Heart left ventricle (tissue), 16 donors: ENCODE measurements around the gene TTC23L. TPM values are rescaled to one million over a fixed set of nuclear protein-coding genes. Genes with fewer than 3 reads are reported as not detected.

Experiments used
- ATAC-seq, 4 donors: fragments of 200-7000 bp; cut with Tn5 transposase; one replicate each; pipeline ENCODE4 v1.9.1; 2020 to 2022; ENCODE audit warnings: moderate library complexity in 4 of 4, mild to moderate bottlenecking in 3 of 4, moderate number of reproducible peaks in 1 of 4
- DNase-seq, 5 donors: peaks; one replicate each; pipeline ENCODE4 v3.0.0-alpha.2; 2020
- H3K27ac ChIP-seq, 12 donors: fragments of 200-600 bp; sonication (generic) in 4 of 12; one replicate each; pipeline versions ENCODE4 v1.5.0 to v1.8.0; 2016 to 2022; ENCODE audit warnings: mild to moderate bottlenecking in 2 of 12
- H3K27me3 ChIP-seq, 9 donors: fragments of 200-600 bp; sonication (generic) in 2 of 9; one replicate each; pipeline versions ENCODE4 v1.5.1 to v1.8.0; 2016 to 2022; ENCODE audit warnings: mild to moderate bottlenecking in 3 of 9
- H3K36me3 ChIP-seq, 9 donors: fragments of 200-600 bp; sonication (generic) in 2 of 9; one replicate each; pipeline versions ENCODE4 v1.5.0 to v1.8.0; 2018 to 2022; ENCODE audit warnings: mild to moderate bottlenecking in 2 of 9
- H3K4me1 ChIP-seq, 12 donors: fragments of 200-600 bp; sonication (generic) in 4 of 12; one replicate each; pipeline versions ENCODE4 v1.5.0 to v1.8.0; 2016 to 2022; ENCODE audit warnings: mild to moderate bottlenecking in 3 of 12
- H3K4me3 ChIP-seq, 12 donors: fragments of 200-600 bp; sonication (generic) in 4 of 12; one replicate each; pipeline versions ENCODE4 v1.5.0 to v1.8.0; 2017 to 2022; ENCODE audit warnings: mild to moderate bottlenecking in 9 of 12, moderate library complexity in 4 of 12
- H3K9me3 ChIP-seq, 12 donors: fragments of 200-600 bp; sonication (generic) in 4 of 12; one replicate each; pipeline versions ENCODE4 v1.5.0 to v1.8.0; 2016 to 2022; ENCODE audit warnings: mild to moderate bottlenecking in 1 of 12
- POLR2A ChIP-seq, 2 donors: fragments of 450-650 bp; IDR thresholded peaks; one replicate each; pipeline ENCODE4 v1.6.1; 2017; ENCODE audit warnings: antibody characterized with exemption in 2 of 2, mild to moderate bottlenecking in 2 of 2, moderate library complexity in 2 of 2
- WGBS, 4 donors: extraction: QIAGEN DNeasy Blood & Tissue Kit in 2 of 4; methylation state at CpG; one replicate each; pipeline versions ENCODE4 v1.1.5 to v1.1.7; 2013 to 2018; 5-methylcytosine and 5-hydroxymethylcytosine counted together
- intact Hi-C, 10 donors: fragments of 100-400 bp; cut with DNase I; formaldehyde crosslinking; loops; one replicate each; pipeline versions ENCODE4 v1.11.1 to v1.14.2; 2022
- polyA plus RNA-seq, 2 donors: library from polyadenylated mRNA; stranded (reverse); fragments of 200-250 nt; gene quantifications; one replicate each; pipeline ENCODE4 v1.2.3, GENCODE V29; 2013
- total RNA-seq, 9 donors: library from RNA; depleted of rRNA in 2 of 9; stranded (reverse); fragments of >200 nt in 2 of 9; fragmentation: NEBNext Ultra II Directional in 3 of 9; extraction: Animal tissue kit (Norgen Biotek cat#: 25700) in 3 of 9; gene quantifications; one replicate each; pipeline versions ENCODE4 v1.1.0 to v1.2.4, GENCODE V29; 2016 to 2023
- TF ChIP-seq, protein P1 (sequence below), 12 donors: fragments of 200-600 bp; sonication (generic) in 4 of 12; IDR thresholded peaks; one replicate each; pipeline versions ENCODE4 v1.5.0 to v1.8.0; 2018 to 2022; ENCODE audit warnings: antibody characterized with exemption in 12 of 12, mild to moderate bottlenecking in 5 of 12
- donor health status: ischemic (EF 13 %, LVEDD 7.1; RV severe dilation, severe dysfunction).
- donor health status: healthy with polysubstance abuse.
- donor health status: DM: no; HTN: yes; CAD: no.
- donor health status: DM: no; HTN: no; CAD: no.
- donor health status: ischemic (EF 25% LVEDD 6.9; RV normal size, moderate dysfunction).
- donor health status: ischemic (EF 25% LVEDD 5.7; RV mildly dilated, moderate dysfunction).
- donor health status: healthy.
- donor health status: DM: yes; HTN: yes; CAD: no.
- donor health status: ischemic (EF 35%, LVEDD 5.7; RV mildly dilated, moderate dysfunction).
- donor health status: nonischemic (EF 11% LVEDD 7.7; RV severe dilation, severe dysfunction).
- donor health status: DM: yes; HTN: yes; CAD: no.
- donor health status: PGD.
- donor health status: ischemic (EF 29% LVEDD 5.4; RV normal size, mild dysfunction).
- donor health status: nonischemic (EF 23%, LVEDD 6.1; RV moderate dilation, normal function).

TTC23L gene
- total and polyA plus RNA-seq, 11 donors: 0.06 to 0.69 TPM; not detected in 9

DNA sequence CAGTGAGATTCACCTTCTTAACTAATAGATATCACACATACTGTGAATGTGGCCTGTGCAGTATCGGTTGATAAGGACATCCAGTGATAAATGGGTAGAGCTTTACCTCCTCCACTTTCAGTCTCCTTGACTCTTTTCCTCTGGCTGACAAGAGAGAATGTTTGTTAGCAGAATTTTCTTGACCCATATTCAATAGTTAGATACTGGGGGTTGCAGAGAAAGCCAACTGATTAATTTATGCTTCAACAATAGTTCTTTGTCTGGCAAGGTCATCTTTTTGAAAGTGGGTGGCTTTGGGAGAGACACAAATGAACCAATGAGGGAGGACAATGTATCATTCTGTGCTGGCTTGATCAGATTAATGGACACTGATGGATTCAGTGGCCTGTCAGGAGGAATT lies 30.3 kb downstream of the TTC23L start:
- DNase-seq (no peak), ATAC-seq (no peak)
- intact Hi-C loops: no loop called here
- 75 to 93% (median 76%) methylated on average over 1 of the region's 1 CpG for WGBS, 4 donors
- Histone ChIP-seq H3K9me3 (no peaks in the 10 kb centered on the region), H3K36me3 (no peaks in the 10 kb centered on the region), H3K4me1 (no peaks in the 10 kb centered on the region), H3K27me3 (no peaks in the 10 kb centered on the region), H3K27ac (no peak overlapping the region), H3K4me3 (no peak overlapping the region)
- TF ChIP-seq POLR2A (IDR thresholded peaks at IDR 0.05): no peak
- TF ChIP-seq, protein P1, sequence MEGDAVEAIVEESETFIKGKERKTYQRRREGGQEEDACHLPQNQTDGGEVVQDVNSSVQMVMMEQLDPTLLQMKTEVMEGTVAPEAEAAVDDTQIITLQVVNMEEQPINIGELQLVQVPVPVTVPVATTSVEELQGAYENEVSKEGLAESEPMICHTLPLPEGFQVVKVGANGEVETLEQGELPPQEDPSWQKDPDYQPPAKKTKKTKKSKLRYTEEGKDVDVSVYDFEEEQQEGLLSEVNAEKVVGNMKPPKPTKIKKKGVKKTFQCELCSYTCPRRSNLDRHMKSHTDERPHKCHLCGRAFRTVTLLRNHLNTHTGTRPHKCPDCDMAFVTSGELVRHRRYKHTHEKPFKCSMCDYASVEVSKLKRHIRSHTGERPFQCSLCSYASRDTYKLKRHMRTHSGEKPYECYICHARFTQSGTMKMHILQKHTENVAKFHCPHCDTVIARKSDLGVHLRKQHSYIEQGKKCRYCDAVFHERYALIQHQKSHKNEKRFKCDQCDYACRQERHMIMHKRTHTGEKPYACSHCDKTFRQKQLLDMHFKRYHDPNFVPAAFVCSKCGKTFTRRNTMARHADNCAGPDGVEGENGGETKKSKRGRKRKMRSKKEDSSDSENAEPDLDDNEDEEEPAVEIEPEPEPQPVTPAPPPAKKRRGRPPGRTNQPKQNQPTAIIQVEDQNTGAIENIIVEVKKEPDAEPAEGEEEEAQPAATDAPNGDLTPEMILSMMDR (IDR thresholded peaks at IDR 0.05): no peak

DNA sequence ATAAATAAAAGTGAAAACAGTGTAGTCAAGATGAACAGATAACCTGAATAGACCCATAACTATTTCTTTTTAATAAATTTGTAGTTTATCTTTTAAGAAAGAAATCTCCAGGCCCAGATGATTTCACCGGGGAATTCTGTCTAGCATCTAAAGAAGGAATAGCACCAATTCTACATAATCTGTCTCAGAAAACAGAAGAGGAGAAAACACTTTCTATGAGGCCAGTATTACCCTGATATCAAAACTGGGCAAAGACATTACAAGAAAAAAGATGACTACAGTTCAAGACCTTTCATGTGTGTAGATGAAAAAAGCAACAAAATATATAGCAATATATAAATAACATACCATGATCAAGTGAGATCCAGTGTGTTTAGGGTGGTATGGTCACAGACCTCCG lies 31.4 kb downstream of the TTC23L start:
- intact Hi-C loops: no loop called here
- no peak for ATAC-seq
- 90 to 96% (median 93%) methylated on average over 2 of the region's 2 CpGs for WGBS, 4 donors

DNA sequence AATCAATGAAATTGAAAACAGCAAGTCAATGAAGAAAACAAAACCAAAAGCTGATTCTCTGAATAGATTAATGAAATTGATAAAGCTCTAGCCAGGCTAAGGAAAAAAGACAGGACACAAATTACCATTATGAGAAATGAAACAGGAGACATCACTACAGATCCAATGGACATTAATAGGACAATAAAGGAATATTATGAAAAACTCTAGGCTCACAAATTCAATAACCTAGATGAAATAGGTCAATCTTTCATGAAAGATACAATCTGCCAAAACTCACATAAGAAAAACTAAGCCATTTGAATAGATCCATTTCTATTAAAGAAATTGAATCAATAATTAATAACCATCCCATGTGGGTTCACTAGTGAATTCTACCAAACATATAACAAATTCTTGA lies 37.3 kb downstream of the TTC23L start:
- Histone ChIP-seq H3K4me3 (no peak overlapping the region), H3K9me3 (peaks cover 0 to 44% (median 10%) of the 10 kb centered on the region in 12 donors), H3K27me3 (no peaks in the 10 kb centered on the region), H3K4me1 (no peaks in the 10 kb centered on the region), H3K27ac (no peak overlapping the region), H3K36me3 (no peaks in the 10 kb centered on the region)
- intact Hi-C loops: no loop called here
- TF ChIP-seq, protein P1 (IDR thresholded peaks at IDR 0.05): no peak
- no peak for TF ChIP-seq POLR2A (IDR thresholded peaks at IDR 0.05)
- no peak for DNase-seq
- ATAC-seq: no peak

More for the DNA sequence above, 31.4 kb downstream of the TTC23L start:
- no peak overlapping the region for H3K4me3 ChIP-seq
- no peak for DNase-seq
- no peaks in the 10 kb centered on the region for H3K4me1 ChIP-seq
- peaks cover 0 to 10% (median 0%) of the 10 kb centered on the region in 12 donors for H3K9me3 ChIP-seq
- H3K36me3 ChIP-seq: no peaks in the 10 kb centered on the region
- TF ChIP-seq, protein P1 (IDR thresholded peaks at IDR 0.05): no peak
- TF ChIP-seq POLR2A (IDR thresholded peaks at IDR 0.05): no peak
- H3K27me3 ChIP-seq: no peaks in the 10 kb centered on the region
- H3K27ac ChIP-seq: no peak overlapping the region

DNA sequence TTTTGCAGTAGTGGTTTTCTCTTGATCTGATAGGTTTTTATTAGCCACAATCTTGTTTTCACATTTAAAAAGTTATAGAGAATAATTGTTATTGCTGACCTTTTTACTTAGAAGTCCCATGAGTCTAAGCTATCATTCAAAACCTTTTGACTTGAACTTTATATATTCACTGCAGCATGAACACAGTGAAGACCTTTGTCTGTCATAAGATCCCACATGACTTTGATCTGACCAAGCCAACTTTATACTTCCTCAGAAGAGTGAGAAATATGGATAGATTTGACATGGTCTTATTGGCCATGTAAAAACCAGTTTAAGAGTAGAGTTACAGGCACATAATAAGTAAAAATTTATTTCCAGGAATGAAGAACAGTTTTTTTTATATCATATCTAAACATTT lies 42.3 kb downstream of the TTC23L start:
- Histone ChIP-seq H3K27ac (no peak overlapping the region), H3K4me1 (no peaks in the 10 kb centered on the region), H3K4me3 (no peak overlapping the region), H3K9me3 (peaks cover 0 to 27% (median 7%) of the 10 kb centered on the region in 12 donors), H3K36me3 (no peaks in the 10 kb centered on the region), H3K27me3 (no peaks in the 10 kb centered on the region)
- intact Hi-C loops: no loop called here
- no peak for DNase-seq
- ATAC-seq: no peak
- TF ChIP-seq POLR2A (IDR thresholded peaks at IDR 0.05): no peak
- TF ChIP-seq, protein P1 (IDR thresholded peaks at IDR 0.05): no peak
